ENCODE results near the gene CREB3L2.

CREB3L2 gene

DNA sequence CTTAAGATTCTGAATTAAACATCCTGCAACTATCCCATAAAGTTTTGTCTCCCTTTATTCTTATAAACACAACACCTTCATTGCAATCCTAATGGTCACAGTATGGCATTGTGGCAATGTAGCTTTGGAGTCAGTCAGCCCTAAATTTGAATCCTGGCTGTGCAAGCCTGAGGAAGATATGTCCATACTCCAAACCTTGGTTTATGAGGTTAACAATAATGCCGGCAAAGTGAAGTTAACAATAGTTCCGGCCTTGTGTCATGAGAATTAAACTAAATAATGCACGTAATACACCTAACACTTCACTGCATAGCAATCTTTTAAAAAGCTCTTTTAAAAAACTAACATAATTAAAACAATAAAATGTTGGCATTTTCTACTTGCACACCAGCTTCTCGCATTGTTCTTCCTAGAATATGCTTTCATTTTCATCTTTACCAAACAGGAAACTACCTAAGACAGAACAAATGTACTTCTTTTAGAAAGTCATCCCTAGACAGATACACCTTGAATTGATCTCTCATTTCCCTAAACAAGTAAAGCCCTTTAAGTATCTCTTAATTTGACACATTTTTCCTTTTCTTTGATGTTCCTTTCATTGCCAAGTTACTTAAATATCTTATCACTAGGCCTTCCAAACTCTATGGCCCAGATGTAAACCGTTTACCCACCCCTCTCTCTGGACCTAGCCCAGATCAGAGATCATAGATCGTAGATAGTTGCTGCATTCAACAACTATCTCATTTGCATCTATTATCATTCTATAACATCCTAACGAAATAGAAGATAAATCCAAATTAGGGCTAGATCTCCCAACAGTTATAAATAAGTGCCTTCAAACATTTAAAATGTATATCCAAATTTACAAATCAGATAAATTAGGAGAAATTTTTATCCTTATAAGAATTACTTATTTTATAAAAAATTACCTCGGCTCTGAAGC, 66.7 kb downstream of the CREB3L2 start:
- H3K4me3 ChIP-seq (ENCODE audit: insufficient read depth in 1 of 2, low read depth in 1 of 2, low read length in 2 of 2) = no peak overlapping the region
- H2BK15ac ChIP-seq (ENCODE audit: low read depth, poor library complexity, severe bottlenecking) = no peak overlapping the region
- WGBS = 70% methylated on average over 7 of the region's 8 CpGs
- no peak overlapping the region for H3K9ac ChIP-seq (ENCODE audit: low read length)
- H3K23ac ChIP-seq (ENCODE audit: low read length in 2 of 2) = no peak overlapping the region
- no peak overlapping the region for H3K27ac ChIP-seq (ENCODE audit: low read length, poor library complexity, severe bottlenecking)
- H3K4me1 ChIP-seq (ENCODE audit: control insufficient read depth, insufficient read depth, low read depth, low read length) = peaks cover 27% of the 10 kb centered on the region
- no peak overlapping the region for H3K4me2 ChIP-seq (ENCODE audit: low read length, poor library complexity, severe bottlenecking)
- no peak overlapping the region for H4K8ac ChIP-seq (ENCODE audit: low read length)
- H2BK120ac ChIP-seq (ENCODE audit: low read depth, low read length) = no peak overlapping the region
- H3K18ac ChIP-seq (ENCODE audit: low read depth in 1 of 2, low read length in 2 of 2) = peak overlapping the region in 1 of 2 experiments; percentile 37
- peak overlapping the region in 1 of 2 experiments; percentile 33 for H3K4ac ChIP-seq (ENCODE audit: low read depth in 1 of 2, low read length in 2 of 2)
- no peak overlapping the region for H3K14ac ChIP-seq (ENCODE audit: low read length in 2 of 2)
- H2AFZ ChIP-seq (ENCODE audit: low read depth, low read length) = no peak overlapping the region
- no peak overlapping the region for H2AK5ac ChIP-seq (ENCODE audit: low read length, severe bottlenecking)
- no peak for DNase-seq
- H3K36me3 ChIP-seq (ENCODE audit: control insufficient read depth in 1 of 2, insufficient read depth in 2 of 2, low read depth in 1 of 2, low read length in 2 of 2) = no peaks in the 10 kb centered on the region
- H3K79me1 ChIP-seq (replicated peaks; ENCODE audit: low read length, poor library complexity, severe bottlenecking) = peaks cover 4% of the 10 kb centered on the region
- no peak overlapping the region for H2BK5ac ChIP-seq (ENCODE audit: low read depth, low read length, poor library complexity, severe bottlenecking)
- no peaks in the 10 kb centered on the region for H3K27me3 ChIP-seq (ENCODE audit: control insufficient read depth in 1 of 2, insufficient read depth in 1 of 2, low read length in 2 of 2)
- H4K91ac ChIP-seq (ENCODE audit: low read length) = no peak overlapping the region
- no peak overlapping the region for H2BK12ac ChIP-seq (ENCODE audit: low read length in 2 of 2)
- no peaks in the 10 kb centered on the region for H3K9me3 ChIP-seq (ENCODE audit: control insufficient read depth, low read length)

DNA sequence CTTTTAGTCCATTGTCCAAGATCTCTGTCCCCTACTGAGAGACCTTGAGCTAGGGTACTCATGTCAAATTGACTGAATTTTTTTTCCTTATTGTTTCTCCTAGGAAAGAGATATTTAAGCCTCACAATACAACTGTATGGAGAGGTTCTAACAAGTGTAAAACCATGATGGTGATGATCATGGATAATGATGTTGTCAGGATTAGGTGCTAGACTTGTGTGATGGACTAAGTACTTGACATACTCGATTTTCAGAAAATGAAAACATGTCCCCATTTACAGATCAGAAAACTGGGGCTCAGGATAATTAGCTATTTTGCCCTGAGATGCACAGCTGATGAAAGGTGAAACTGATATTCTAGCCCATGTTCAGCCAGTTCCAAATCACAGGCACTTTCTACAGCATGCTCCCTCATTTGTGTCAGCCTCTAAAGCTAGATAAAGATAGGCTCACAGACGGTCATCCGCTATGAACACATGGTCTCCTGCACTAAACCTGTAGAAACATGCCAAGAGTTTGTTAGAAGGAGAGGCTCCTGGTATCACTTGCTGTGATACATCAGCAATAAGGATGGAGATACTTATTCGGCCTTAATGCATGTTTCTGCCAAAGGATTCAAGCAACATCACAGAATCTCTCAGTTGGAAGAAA, 67.6 kb downstream of the CREB3L2 start:
- no peak overlapping the region for H3K4me2 ChIP-seq (ENCODE audit: low read length, poor library complexity, severe bottlenecking)
- H3K4me3 ChIP-seq (ENCODE audit: insufficient read depth in 1 of 2, low read depth in 1 of 2, low read length in 2 of 2) = no peak overlapping the region
- H3K4ac ChIP-seq (ENCODE audit: low read depth in 1 of 2, low read length in 2 of 2) = no peak overlapping the region
- H3K36me3 ChIP-seq (ENCODE audit: control insufficient read depth in 1 of 2, insufficient read depth in 2 of 2, low read depth in 1 of 2, low read length in 2 of 2) = no peaks in the 10 kb centered on the region
- no peaks in the 10 kb centered on the region for H3K27me3 ChIP-seq (ENCODE audit: control insufficient read depth in 1 of 2, insufficient read depth in 1 of 2, low read length in 2 of 2)
- H2AK5ac ChIP-seq (ENCODE audit: low read length, severe bottlenecking) = no peak overlapping the region
- no peak overlapping the region for H4K91ac ChIP-seq (ENCODE audit: low read length)
- no peak overlapping the region for H3K23ac ChIP-seq (ENCODE audit: low read length in 2 of 2)
- peak overlapping the region in 1 of 2 experiments; percentile 67 for H2BK12ac ChIP-seq (ENCODE audit: low read length in 2 of 2)
- H3K18ac ChIP-seq (ENCODE audit: low read depth in 1 of 2, low read length in 2 of 2) = peak overlapping the region in 1 of 2 experiments; percentile 86
- peak overlapping the region; percentile 64 for H3K9ac ChIP-seq (ENCODE audit: low read length)
- no peak overlapping the region for H2BK15ac ChIP-seq (ENCODE audit: low read depth, poor library complexity, severe bottlenecking)
- H2BK5ac ChIP-seq (ENCODE audit: low read depth, low read length, poor library complexity, severe bottlenecking) = no peak overlapping the region
- H3K27ac ChIP-seq (ENCODE audit: low read length, poor library complexity, severe bottlenecking) = no peak overlapping the region
- 89% methylated on average over 4 of the region's 4 CpGs for WGBS
- no peak overlapping the region for H2BK120ac ChIP-seq (ENCODE audit: low read depth, low read length)
- H3K9me3 ChIP-seq (ENCODE audit: control insufficient read depth, low read length) = no peaks in the 10 kb centered on the region
- no peak for DNase-seq
- H2AFZ ChIP-seq (ENCODE audit: low read depth, low read length) = no peak overlapping the region
- H3K79me1 ChIP-seq (replicated peaks; ENCODE audit: low read length, poor library complexity, severe bottlenecking) = peaks cover 3% of the 10 kb centered on the region
- no peak overlapping the region for H4K8ac ChIP-seq (ENCODE audit: low read length)
- peaks cover 27% of the 10 kb centered on the region for H3K4me1 ChIP-seq (ENCODE audit: control insufficient read depth, insufficient read depth, low read depth, low read length)
- H3K14ac ChIP-seq (ENCODE audit: low read length in 2 of 2) = peak overlapping the region in 1 of 2 experiments; percentile 51

GRCh38 chr7:137933270-137934017, 68.4 kb downstream of the CREB3L2 start:
- no peak overlapping the region for H2AFZ ChIP-seq (ENCODE audit: low read depth, low read length)
- H3K14ac ChIP-seq (ENCODE audit: low read length in 2 of 2) = peak overlapping the region in 1 of 2 experiments; percentile 53
- H2BK15ac ChIP-seq (ENCODE audit: low read depth, poor library complexity, severe bottlenecking) = peak overlapping the region; percentile 6
- H2BK12ac ChIP-seq (ENCODE audit: low read length in 2 of 2) = peak overlapping the region; percentile 12 to 89
- peak overlapping the region; percentile 68 for H4K91ac ChIP-seq (ENCODE audit: low read length)
- no peaks in the 10 kb centered on the region for H3K79me1 ChIP-seq (replicated peaks; ENCODE audit: low read length, poor library complexity, severe bottlenecking)
- peaks cover 30% of the 10 kb centered on the region for H3K4me1 ChIP-seq (ENCODE audit: control insufficient read depth, insufficient read depth, low read depth, low read length)
- peak overlapping the region; percentile 57 to 60 for H3K4ac ChIP-seq (ENCODE audit: low read depth in 1 of 2, low read length in 2 of 2)
- H3K9ac ChIP-seq (ENCODE audit: low read length) = peak overlapping the region; percentile 64
- H4K8ac ChIP-seq (ENCODE audit: low read length) = peak overlapping the region; percentile 85
- H3K4me2 ChIP-seq (ENCODE audit: low read length, poor library complexity, severe bottlenecking) = no peak overlapping the region
- H3K27ac ChIP-seq (ENCODE audit: low read length, poor library complexity, severe bottlenecking) = peak overlapping the region; percentile 67
- H3K23ac ChIP-seq (ENCODE audit: low read length in 2 of 2) = no peak overlapping the region
- no peak overlapping the region for H2BK5ac ChIP-seq (ENCODE audit: low read depth, low read length, poor library complexity, severe bottlenecking)
- peak overlapping the region in 1 of 2 experiments; percentile 54 for H3K4me3 ChIP-seq (ENCODE audit: insufficient read depth in 1 of 2, low read depth in 1 of 2, low read length in 2 of 2)
- H2BK120ac ChIP-seq (ENCODE audit: low read depth, low read length) = peak overlapping the region; percentile 56
- peak overlapping the region; percentile 44 for H2AK5ac ChIP-seq (ENCODE audit: low read length, severe bottlenecking)
- 44% methylated on average over 9 of the region's 11 CpGs for WGBS
- H3K36me3 ChIP-seq (ENCODE audit: control insufficient read depth in 1 of 2, insufficient read depth in 2 of 2, low read depth in 1 of 2, low read length in 2 of 2) = no peaks in the 10 kb centered on the region
- no peaks in the 10 kb centered on the region for H3K27me3 ChIP-seq (ENCODE audit: control insufficient read depth in 1 of 2, insufficient read depth in 1 of 2, low read length in 2 of 2)
- H3K18ac ChIP-seq (ENCODE audit: low read depth in 1 of 2, low read length in 2 of 2) = peak overlapping the region; percentile 69 to 89
- H3K9me3 ChIP-seq (ENCODE audit: control insufficient read depth, low read length) = no peaks in the 10 kb centered on the region
- DNase-seq = peak; percentile 75

Measured in mesenchymal stem cell (in vitro differentiated cells and primary cell).